ENCODE results near the gene VSIR. TPM values are rescaled to one million over a fixed set of nuclear protein-coding genes. Genes with fewer than 3 reads are reported as not detected.

VSIR gene
- total RNA-seq, 2 donors from 2014 or later: 41.2 to 42.8 TPM

GRCh38 chr10:71804077-71804476 is 30.8 kb upstream of the VSIR start:
- Histone ChIP-seq H3K9me3 (no peaks in the 10 kb centered on the region), H3K4me1 (peaks cover 3% of the 10 kb centered on the region), H3K27ac (no peak overlapping the region), H3K27me3 (no peaks in the 10 kb centered on the region), H3K36me3 (no peaks in the 10 kb centered on the region), H3K4me3 (no peak overlapping the region), H3K9ac (ENCODE audit: low read depth in 2 of 2, low read length in 2 of 2) (no peak overlapping the region)
- TF ChIP-seq CTCF (IDR thresholded peaks at IDR 0.05): no peak
- DNase-seq: no peak
- intact Hi-C loops (cut with DNase I): no loop called here

- Histone ChIP-seq H3K9me3 (no peaks in the 10 kb centered on the region), H3K27me3 (no peaks in the 10 kb centered on the region), H3K9ac (ENCODE audit: low read depth in 2 of 2, low read length in 2 of 2) (no peak overlapping the region), H3K36me3 (no peaks in the 10 kb centered on the region), H3K4me3 (no peak overlapping the region), H3K27ac (no peak overlapping the region), H3K4me1 (peaks cover 3% of the 10 kb centered on the region)
- TF ChIP-seq CTCF (IDR thresholded peaks at IDR 0.05): no peak
- intact Hi-C loops (cut with DNase I): no loop called here
- DNase-seq: no peak
These were observed 29.6 kb upstream of the VSIR start for GRCh38 chr10:71802715-71803488.

- Histone ChIP-seq H3K9me3 (no peaks in the 10 kb centered on the region), H3K4me3 (no peak overlapping the region), H3K27ac (no peak overlapping the region), H3K9ac (ENCODE audit: low read depth in 2 of 2, low read length in 2 of 2) (no peak overlapping the region), H3K27me3 (no peaks in the 10 kb centered on the region), H3K36me3 (no peaks in the 10 kb centered on the region), H3K4me1 (peaks cover 3% of the 10 kb centered on the region)
- TF ChIP-seq CTCF (IDR thresholded peaks at IDR 0.05): no peak
- DNase-seq: no peak
- intact Hi-C loops (cut with DNase I): no loop called here
These were observed 28.9 kb upstream of the VSIR start for GRCh38 chr10:71802235-71802634.

- H3K9ac ChIP-seq (ENCODE audit: low read depth in 2 of 2, low read length in 2 of 2): no peak overlapping the region
- no peak overlapping the region for H3K4me3 ChIP-seq
- no peak overlapping the region for H3K27ac ChIP-seq
- H3K27me3 ChIP-seq: no peaks in the 10 kb centered on the region
- TF ChIP-seq CTCF (IDR thresholded peaks at IDR 0.05): no peak
- DNase-seq: no peak
- H3K36me3 ChIP-seq: no peaks in the 10 kb centered on the region
- H3K4me1 ChIP-seq: no peaks in the 10 kb centered on the region
- no peaks in the 10 kb centered on the region for H3K9me3 ChIP-seq
- intact Hi-C loops (cut with DNase I): no loop called here
These were observed 28.0 kb upstream of the VSIR start for GRCh38 chr10:71801361-71801760.

GRCh38 chr10:71799608-71800453 is 26.5 kb upstream of the VSIR start:
- Histone ChIP-seq H3K9me3 (no peaks in the 10 kb centered on the region), H3K4me1 (no peaks in the 10 kb centered on the region), H3K27ac (no peak overlapping the region), H3K9ac (ENCODE audit: low read depth in 2 of 2, low read length in 2 of 2) (no peak overlapping the region), H3K36me3 (no peaks in the 10 kb centered on the region), H3K4me3 (no peak overlapping the region), H3K27me3 (no peaks in the 10 kb centered on the region)
- peak; percentile 47 for DNase-seq
- TF ChIP-seq CTCF (IDR thresholded peaks at IDR 0.05): no peak
- intact Hi-C loops (cut with DNase I): no loop called here

Measured in colonic mucosa (tissue), 4 donors.